Neutrophil (primary cell): ENCODE results near the gene DHX34.

Experiments
- H3K27ac ChIP-seq: fragments of 200-600 bp; sonication (generic); 2 replicates; pipeline ENCODE4 v1.5.1; 2016; ENCODE audit warnings: mild to moderate bottlenecking, moderate library complexity
- H3K27me3 ChIP-seq: fragments of 200-600 bp; sonication (generic); 2 replicates; pipeline ENCODE4 v1.6.0; 2016; ENCODE audit warnings: mild to moderate bottlenecking
- H3K36me3 ChIP-seq: fragments of 200-600 bp; sonication (generic); 2 replicates; pipeline ENCODE4 v1.5.1; 2017
- H3K4me1 ChIP-seq, 2 experiments: fragments of 200-600 bp in 1 of 2; sonication (generic) in 1 of 2; 1 replicate in 1 of 2; 2 replicates in 1 of 2; pipeline versions ENCODE4 v1.5.1 to v1.6.1; 2013 to 2016; ENCODE audit warnings: low read depth in 1 of 2, low read length in 1 of 2, mild to moderate bottlenecking in 1 of 2, moderate library complexity in 1 of 2; ENCODE audit not compliant: control insufficient read depth in 1 of 2, insufficient read depth in 1 of 2
- H3K4me3 ChIP-seq, 2 experiments: fragments of 200-600 bp in 1 of 2; sonication (generic) in 1 of 2; 1 replicate in 1 of 2; 2 replicates in 1 of 2; pipeline ENCODE4 v1.5.1; 2013 to 2016; ENCODE audit warnings: low read depth in 1 of 2, low read length in 1 of 2, mild to moderate bottlenecking in 1 of 2, moderate library complexity in 1 of 2
- H3K9me3 ChIP-seq: fragments of 200-600 bp; sonication (generic); 2 replicates; pipeline ENCODE4 v1.5.1; 2016
- CTCF ChIP-seq: fragments of 200-600 bp; sonication (generic); IDR thresholded peaks from 2 replicates; pipeline ENCODE4 v1.5.1; 2016; ENCODE audit warnings: antibody characterized with exemption

Gene DHX34

GRCh38 chr19:47416643-47416985, 67.5 kb downstream of the DHX34 start:
- no peak for TF ChIP-seq CTCF
- Histone ChIP-seq H3K27me3 (peaks cover 98% of the 10 kb centered on the region), H3K27ac (no peak overlapping the region), H3K4me3 (no peak overlapping the region), H3K36me3 (no peaks in the 10 kb centered on the region), H3K4me1 (no peaks in the 10 kb centered on the region), H3K9me3 (no peaks in the 10 kb centered on the region)

- Histone ChIP-seq H3K4me1 (no peaks in the 10 kb centered on the region), H3K4me3 (no peak overlapping the region), H3K9me3 (no peaks in the 10 kb centered on the region), H3K27ac (no peak overlapping the region), H3K27me3 (peaks cover 98% of the 10 kb centered on the region), H3K36me3 (no peaks in the 10 kb centered on the region)
- no peak for TF ChIP-seq CTCF
These were observed 68.1 kb downstream of the DHX34 start for GRCh38 chr19:47417107-47417745.

GRCh38 chr19:47417746-47418691, 68.9 kb downstream of the DHX34 start:
- H3K4me3 ChIP-seq, result no peak overlapping the region
- no peak for TF ChIP-seq CTCF
- H3K4me1 ChIP-seq, result no peaks in the 10 kb centered on the region
- no peaks in the 10 kb centered on the region for H3K36me3 ChIP-seq
- H3K27me3 ChIP-seq, result peaks cover 98% of the 10 kb centered on the region
- H3K9me3 ChIP-seq, result no peaks in the 10 kb centered on the region
- H3K27ac ChIP-seq, result no peak overlapping the region

GRCh38 chr19:47418692-47419029, 69.5 kb downstream of the DHX34 start:
- Histone ChIP-seq H3K9me3 (no peaks in the 10 kb centered on the region), H3K27ac (no peak overlapping the region), H3K4me1 (no peaks in the 10 kb centered on the region), H3K4me3 (no peak overlapping the region), H3K36me3 (no peaks in the 10 kb centered on the region), H3K27me3 (peaks cover 100% of the 10 kb centered on the region)
- no peak for TF ChIP-seq CTCF

GRCh38 chr19:47419030-47419783, 70.1 kb downstream of the DHX34 start, which contains the start of gene MEIS3:
TSS of gene MEIS3 (minus strand) at chr19:47419527. CDS start at chr19:47419081, 446 bp downstream.
- Histone ChIP-seq H3K9me3 (no peaks in the 10 kb centered on the region), H3K4me1 (no peaks in the 10 kb centered on the region), H3K4me3 (no peak within 1 kb of the TSS), H3K27me3 (peaks cover 100% of the 10 kb centered on the region), H3K36me3 (no peaks in the 10 kb centered on the region), H3K27ac (no peak within 1 kb of the TSS)
- no peak for TF ChIP-seq CTCF
